AG10803 (cell line): Measurements from ENCODE around the gene RNF14.
"Not testable (repeated sequence)": the region's sequence is repeated elsewhere in the genome, so short reads cannot be mapped to it uniquely, and the experiment has no call there.

Experiments used
- DNase-seq: peaks from one replicate; pipeline ENCODE4 v3.0.0; 2010; ENCODE audit warnings: low read depth
- H3K4me3 ChIP-seq: 2 replicates; pipeline ENCODE4 v1.5.1; 2011; ENCODE audit warnings: mild to moderate bottlenecking, low read length, control low read depth
- TF ChIP-seq, protein P1 (sequence below): conservative IDR thresholded peaks from 2 replicates; pipeline ENCODE4 v1.5.1; 2011; ENCODE audit warnings: mild to moderate bottlenecking, low read length, control low read depth, inconsistent platforms

RNF14 gene, protein sequence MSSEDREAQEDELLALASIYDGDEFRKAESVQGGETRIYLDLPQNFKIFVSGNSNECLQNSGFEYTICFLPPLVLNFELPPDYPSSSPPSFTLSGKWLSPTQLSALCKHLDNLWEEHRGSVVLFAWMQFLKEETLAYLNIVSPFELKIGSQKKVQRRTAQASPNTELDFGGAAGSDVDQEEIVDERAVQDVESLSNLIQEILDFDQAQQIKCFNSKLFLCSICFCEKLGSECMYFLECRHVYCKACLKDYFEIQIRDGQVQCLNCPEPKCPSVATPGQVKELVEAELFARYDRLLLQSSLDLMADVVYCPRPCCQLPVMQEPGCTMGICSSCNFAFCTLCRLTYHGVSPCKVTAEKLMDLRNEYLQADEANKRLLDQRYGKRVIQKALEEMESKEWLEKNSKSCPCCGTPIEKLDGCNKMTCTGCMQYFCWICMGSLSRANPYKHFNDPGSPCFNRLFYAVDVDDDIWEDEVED

DNA sequence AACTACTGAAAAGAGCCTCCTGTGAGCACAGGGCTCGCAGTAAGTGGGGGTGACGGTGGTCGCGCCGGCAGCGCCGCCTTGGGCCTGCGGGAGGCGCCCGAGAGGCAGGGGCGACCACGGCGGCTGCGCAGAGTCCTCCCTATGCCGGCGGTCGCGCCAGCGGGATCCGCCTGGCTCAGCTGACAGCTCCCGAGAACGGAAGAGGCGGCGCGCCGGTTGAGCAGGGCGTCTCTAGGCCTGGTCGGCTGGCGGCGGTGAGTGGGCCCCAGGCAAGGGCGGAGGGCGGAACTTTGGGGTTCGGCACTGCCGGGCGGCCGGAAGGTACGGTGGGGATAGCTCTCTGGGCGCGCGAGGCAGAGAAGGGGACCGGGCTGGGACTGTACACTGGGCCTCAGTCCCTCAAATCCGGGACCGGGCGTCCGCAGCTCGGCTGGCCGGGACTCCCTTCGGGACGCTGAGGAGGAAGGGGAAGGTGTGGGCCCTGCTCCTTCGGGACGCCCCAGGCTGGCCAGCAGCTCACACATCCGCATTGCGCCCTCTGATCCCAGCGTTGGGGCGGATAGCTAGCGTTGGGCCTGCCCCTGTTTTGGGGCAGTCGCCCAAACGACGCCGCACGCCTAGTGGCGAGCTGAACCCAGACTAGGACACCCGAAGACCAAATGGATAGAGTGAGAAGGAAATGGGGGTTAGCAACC is at the start of gene RNF14:
Gene RNF14 (plus strand): TSS at position 192 of the 695 bp plus-strand sequence. CDS start 4,484 bp downstream, outside the sequence.
- peak; percentile 93 for DNase-seq

DNA sequence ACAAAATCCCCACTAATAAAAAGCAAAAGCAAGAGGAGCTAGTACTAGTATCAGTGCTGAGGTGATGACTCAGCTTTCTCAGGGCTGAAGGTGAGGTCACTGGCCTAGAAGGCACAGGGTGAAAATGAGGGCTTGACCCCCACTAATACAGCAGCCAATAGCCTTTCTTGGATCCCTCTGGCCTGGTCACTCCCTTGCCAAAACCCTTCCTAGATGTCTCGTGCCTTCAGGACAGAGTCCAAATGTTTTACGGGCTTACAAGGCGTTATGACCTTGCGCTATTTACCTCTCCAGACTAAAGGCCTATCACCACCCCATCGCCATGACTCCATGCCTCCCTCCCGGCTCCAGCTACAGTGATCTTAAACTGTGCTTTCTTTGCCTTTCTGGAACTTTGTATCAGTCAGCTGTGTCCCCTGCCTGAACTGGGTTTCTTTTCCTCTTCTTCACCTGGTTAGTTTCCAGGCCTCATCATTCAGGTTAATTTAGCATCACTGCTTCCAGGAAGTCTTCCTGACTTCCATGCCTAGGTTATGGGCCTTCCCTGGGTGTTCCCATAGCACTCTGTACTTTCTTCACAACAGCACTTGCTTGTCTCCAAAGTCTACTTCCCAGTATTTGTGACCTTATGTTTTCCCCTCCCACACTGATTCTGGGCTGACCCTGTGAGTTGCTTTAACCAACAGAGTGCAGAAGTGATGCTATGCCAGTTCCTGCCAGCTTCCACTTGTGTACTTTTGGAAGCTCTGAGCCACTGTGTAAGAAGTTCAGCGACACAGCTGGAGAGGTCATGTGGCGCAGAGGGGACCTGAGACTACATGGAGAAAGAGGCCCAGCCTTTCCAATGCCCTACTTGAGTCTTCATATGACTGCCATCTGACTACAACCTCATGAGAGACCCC is 49.4 kb upstream of the RNF14 start:
- no peak overlapping the region for H3K4me3 ChIP-seq
- TF ChIP-seq, protein P1, sequence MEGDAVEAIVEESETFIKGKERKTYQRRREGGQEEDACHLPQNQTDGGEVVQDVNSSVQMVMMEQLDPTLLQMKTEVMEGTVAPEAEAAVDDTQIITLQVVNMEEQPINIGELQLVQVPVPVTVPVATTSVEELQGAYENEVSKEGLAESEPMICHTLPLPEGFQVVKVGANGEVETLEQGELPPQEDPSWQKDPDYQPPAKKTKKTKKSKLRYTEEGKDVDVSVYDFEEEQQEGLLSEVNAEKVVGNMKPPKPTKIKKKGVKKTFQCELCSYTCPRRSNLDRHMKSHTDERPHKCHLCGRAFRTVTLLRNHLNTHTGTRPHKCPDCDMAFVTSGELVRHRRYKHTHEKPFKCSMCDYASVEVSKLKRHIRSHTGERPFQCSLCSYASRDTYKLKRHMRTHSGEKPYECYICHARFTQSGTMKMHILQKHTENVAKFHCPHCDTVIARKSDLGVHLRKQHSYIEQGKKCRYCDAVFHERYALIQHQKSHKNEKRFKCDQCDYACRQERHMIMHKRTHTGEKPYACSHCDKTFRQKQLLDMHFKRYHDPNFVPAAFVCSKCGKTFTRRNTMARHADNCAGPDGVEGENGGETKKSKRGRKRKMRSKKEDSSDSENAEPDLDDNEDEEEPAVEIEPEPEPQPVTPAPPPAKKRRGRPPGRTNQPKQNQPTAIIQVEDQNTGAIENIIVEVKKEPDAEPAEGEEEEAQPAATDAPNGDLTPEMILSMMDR = no peak
- DNase-seq = no peak

More for the DNA sequence above, at the start of gene RNF14:
- TF ChIP-seq, protein P1 = peak; percentile 66
- peak within 1 kb of the TSS; percentile 87 for H3K4me3 ChIP-seq

DNA sequence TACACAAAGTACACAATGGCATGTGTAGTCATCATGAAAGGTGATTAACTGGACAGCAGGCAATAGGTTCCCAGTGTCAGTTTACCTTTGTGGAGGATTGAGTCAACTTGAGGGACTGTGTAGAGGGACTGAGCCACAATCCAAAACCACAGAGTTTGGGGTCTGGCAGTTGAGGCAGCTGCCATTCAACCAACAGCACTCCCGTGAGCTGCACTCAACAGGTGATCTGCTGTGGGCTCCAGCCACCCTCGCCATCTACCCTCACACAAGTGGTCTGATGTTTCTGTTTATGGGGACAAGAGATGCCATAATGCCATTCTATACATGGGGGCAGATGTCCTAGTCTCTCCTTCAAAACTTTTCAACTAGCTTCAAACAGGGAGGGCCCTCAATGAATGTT is 48.1 kb upstream of the RNF14 start:
- TF ChIP-seq, protein P1 = no peak
- DNase-seq = no peak
- no peak overlapping the region for H3K4me3 ChIP-seq

DNA sequence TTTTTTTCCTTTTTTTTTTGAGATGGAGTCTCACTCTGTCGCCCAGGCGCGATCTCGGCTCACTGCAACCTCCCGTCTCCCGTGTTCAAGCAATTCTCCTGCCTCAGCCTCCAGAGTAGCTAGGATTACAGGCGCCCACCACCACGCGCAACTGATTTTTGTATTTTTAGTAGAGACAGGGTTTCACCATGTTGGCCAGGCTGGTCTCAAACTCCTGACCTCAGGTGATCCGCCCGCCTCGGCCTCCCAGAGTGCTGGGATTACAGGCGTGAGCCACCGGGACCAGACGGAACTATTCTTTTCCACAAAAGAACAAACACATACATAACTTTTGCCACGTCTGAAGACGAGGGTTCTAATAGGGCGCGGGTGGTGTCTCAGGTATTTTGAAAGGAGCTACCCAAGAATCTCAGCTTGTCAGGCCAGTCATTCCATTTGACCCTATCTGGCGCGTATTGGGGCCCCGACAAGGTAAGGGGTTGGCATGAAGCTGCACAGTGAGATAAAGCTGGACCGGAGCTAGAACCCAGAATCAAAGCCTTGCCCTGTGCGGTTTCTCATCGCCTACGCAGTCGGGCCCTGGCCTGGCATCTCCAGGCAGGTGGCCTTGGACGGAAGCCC is 46.0 kb upstream of the RNF14 start:
- DNase-seq = not testable (repeated sequence)
- H3K4me3 ChIP-seq = peak overlapping the region; percentile 92

DNA sequence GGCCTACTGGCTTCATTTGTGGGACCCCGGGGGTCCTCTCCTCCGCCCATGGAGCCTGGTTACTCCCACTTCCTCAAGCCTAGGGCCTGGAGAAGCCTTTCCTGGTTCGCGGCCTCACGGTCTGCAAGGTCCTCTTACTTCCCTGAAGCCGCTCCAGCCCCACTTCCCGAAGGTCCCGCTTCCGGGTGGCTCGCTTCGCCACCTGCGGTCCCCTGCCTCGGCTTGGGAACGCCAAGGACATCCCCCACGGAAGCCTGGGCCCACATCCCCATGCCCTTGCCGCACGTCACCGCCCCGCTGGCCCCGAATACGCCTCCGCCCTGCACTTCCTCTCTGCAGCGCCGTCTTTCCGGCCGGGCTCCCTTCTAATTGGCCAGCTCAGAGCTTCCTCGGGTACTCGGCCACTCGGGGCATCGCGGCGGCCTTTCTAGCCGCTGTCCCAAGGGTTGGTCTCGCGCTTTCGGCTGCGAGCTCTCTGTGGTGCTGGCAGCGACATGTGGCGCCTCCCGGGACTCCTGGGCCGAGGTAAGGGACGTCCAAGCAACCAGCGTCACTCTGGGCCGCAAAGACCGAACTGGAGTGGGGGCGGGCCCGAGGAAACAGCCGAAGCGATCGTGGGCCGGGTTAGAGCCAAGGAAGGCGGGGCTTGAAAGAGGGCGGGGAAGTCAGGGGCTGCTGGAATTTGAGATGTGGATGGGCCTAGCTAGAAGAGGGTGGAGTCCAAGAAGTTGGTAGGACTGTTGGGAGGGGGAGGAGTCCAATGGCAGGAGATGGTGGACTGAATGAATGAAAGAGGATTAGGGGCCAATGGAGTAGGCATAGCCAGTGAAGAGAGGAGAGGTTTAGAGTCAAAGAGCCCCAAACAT is 45.2 kb upstream of the RNF14 start, which contains the start of gene DELE1:
Gene DELE1 (plus strand): TSS at position 424 of the 866 bp plus-strand sequence. CDS start 71 bp downstream, at position 495.
- DNase-seq = peak; percentile 92
- TF ChIP-seq, protein P1 = no peak
- H3K4me3 ChIP-seq = peak within 1 kb of the TSS; percentile 92

DNA sequence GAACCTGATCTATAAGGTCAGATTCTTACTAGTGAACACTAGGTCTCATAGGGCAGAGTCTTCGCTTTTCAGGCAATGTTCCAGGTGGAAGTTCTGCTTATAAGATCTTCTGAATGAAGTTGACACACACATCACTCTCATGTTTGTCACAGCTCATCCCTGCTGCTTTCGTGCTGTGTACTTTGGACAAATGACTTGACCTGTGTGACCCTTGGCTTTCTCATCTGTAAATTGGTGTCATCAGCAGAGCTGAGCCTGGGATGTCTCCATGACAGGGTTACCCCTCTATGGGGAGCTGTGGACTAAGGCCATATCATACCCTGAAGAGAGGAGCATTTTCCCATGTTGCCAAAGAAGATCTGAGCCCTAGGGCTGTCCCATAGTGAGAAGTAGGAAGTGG is 42.5 kb upstream of the RNF14 start:
- TF ChIP-seq, protein P1 = no peak
- no peak overlapping the region for H3K4me3 ChIP-seq
- DNase-seq = no peak
